Activated CD4-positive, alpha-beta T cell treated with anti-CD3 and anti-CD28 coated beads for 1 hour (primary cell): ENCODE results near the gene GATA3.

Experiments used
- DNase-seq: peaks from one replicate; pipeline ENCODE4 v3.0.0-alpha.2; 2020

Gene GATA3

DNA sequence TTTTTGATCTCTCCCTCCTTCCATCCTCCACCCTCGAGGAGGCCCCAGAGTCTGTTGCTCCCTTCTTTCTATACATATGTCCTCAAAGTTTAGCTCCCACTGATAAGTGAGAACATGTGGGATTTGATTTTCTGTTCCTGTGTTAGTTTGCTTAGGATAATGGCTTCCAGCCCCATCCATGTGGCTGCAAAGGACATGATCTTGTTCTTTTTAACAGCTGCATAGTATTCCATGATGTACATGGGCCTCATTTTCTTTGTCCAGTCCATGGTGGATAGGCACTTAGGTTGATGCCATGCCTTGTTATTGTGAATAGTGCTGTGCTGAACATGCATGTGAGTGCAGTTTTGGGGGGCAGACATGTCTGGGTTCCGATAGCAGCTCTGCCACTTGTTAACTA lies 51.4 kb downstream of the GATA3 start:
- no peak for DNase-seq

DNA sequence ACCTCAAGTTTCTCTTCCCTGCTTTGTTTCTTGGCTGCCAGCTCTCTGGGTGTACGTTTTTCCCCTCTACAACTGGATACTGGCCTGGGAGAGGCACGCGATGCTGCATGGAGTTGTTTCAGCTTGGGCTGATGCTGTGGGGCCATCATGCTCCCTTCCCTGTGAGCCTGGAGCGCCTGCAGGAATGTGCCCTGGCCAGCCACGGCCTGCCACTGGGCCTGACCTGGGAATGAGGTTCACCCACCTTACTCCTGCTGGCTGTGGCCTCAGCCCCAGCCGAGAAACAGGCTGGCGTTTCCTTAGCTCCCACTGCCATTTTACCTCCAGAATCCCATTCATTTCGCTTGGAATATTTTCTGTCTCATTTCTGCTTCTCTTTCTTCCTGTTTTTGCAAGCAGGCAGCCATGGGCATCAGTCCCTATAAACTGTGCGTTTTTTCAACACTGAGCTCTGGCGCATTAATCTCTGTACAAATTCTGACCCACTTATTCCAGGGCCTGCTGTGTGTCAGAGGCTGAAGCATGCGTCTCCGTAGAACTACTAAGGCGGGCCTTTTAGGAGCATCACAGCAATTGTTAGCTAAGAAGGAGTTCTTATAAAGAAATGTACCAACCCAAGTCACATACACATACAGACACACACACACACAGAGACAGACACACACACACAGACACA lies 57.9 kb downstream of the GATA3 start:
- DNase-seq: no peak

DNA sequence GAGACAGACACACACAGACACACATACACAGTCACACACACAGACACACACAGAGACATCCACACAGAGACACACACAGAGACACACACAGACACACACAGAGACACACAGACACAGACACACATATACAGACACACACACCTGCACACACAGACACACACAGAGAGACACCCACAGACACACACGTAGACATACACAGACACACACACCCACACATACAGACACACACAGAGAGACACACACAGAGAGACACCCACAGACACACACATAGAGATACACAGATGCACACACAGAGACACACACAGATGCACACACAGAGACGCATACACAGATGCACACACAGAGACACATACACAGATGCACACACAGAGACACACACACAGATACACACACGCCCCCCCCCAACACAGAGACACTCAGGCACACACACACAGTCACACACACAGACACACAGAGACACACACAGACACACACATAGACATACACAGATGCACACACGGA lies 58.5 kb downstream of the GATA3 start:
- DNase-seq: no peak

DNA sequence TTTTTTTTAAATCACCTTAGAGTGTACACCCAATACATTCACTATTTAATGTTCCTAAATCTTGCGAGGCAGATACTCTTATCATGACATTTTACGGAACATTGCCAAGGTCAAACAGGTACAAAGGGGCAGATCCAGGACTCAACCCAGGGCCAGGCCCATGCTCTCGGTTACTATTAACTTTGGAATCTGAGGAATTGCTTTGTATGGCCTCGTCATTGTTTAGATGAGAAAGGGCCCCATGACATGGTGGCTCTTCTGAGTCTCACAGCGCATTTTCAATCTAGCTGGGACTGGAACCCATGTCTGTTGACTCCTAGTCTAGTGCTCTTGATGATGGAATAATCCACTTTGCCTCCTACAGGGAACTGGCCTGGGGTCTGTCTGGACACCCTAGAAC lies 59.1 kb downstream of the GATA3 start:
- DNase-seq: no peak

- DNase-seq: no peak
Measured at GRCh38 chr10:8114741-8115617, 60.5 kb downstream of the GATA3 start.

GRCh38 chr10:8115618-8115980 lies 61.1 kb downstream of the GATA3 start:
- no peak for DNase-seq

DNA sequence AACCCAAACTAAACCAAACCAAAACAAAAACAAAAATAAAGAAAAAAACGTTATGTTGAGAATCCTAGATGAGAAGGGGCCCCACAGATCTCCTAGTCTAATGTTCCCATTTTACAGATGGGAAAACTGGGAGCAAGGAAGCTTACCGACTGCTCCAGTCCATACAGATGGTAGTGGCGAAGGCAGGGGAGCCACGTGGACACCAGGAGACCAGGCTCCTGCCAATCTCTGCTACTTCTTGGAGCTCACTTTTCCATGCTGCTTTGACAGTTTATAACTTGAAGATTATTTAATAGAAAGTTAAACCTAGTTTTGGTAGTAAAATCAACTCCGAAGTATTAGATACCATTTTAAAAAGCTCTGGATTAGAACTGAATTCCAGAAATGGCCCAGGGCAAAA lies 62.0 kb downstream of the GATA3 start:
- no peak for DNase-seq

GRCh38 chr10:8116926-8117493 lies 62.5 kb downstream of the GATA3 start:
- DNase-seq: no peak

DNA sequence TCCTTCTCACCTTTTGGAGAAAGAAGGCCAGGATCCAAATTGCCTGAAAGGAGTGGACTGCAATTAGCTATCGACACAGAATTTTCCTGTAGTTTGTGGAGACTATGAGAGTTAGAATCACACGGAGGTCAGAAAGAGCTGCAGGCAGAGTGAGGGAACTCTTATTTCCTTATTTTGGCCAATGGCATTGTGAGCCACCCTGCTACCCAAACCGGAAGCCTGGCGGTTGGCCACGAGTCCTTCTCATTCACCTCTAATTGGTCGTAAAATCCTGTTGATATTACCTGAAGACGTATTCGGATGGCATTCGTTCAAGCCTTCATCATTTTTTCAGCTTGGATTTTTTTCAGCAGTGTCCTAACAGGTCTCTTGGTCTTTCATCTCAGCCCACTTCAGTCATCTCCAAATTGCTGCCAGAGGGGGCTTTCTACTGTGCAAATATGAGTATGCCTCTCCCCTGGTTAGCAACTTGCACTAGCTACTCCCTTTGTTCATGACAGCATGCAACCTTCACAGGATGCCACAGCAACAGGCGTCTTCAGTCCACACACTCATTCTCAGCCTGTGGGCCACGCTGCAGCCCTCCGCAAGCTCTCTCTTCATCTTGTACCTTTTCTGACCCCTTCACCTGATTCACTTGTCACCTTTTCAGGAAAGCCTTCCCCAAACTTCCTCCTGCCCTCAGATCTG lies 66.9 kb downstream of the GATA3 start:
- DNase-seq: no peak

DNA sequence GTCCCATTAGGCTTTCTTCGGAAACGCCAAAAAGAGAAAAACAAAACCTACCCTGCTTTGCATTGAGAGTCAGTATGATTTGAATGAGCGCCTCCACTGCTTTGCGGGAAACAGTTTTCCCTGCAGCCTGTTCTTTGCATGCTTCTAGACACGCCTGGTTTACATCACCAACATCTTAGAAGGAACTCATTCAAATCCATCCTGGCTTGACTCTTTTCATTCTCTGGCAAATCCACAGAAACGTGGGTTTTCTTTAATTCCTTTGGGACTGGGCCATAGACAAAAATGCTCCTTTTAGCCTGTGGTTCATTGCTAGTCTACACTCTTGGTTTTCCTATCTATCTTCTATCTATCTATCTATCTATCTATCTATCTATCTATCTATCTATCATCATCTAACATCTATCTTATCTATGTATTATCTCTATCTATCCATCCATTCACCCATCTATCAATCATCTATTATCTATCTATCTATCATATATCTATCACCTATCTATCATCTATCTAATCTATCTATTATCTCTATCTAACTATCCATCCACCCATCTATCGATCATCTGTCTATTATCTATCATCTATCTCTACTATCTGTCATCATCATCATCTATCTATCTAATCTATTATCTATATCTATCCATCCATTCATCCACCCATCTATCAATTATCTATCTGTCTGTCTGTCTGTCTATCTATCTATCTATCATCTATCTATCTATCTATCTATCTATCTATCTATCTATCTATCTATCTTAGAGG lies 68.3 kb downstream of the GATA3 start:
- DNase-seq: no peak

DNA sequence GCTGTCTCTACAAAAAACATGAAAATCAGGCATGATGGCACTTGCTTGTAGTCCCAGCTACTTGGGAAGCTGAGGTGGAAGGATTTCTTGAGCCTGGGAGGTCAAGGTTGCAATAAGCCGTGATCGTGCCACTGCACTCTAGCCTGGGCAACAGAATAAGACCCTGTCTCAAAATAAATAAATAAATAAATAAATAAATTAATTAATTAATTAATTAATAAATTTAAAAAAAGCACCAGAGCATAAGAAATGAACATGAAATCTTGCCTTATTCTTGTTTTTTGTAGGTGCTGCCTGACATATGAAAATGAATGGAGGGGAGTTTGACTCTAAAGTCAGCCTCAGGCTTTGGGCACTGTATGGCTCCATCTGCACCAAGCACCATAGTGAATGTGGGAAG lies 69.9 kb downstream of the GATA3 start:
- no peak for DNase-seq
